ENCODE results near the gene CTTNBP2. TPM values are rescaled to one million over a fixed set of nuclear protein-coding genes. Genes with fewer than 3 reads are reported as not detected.

CTTNBP2 gene, protein sequence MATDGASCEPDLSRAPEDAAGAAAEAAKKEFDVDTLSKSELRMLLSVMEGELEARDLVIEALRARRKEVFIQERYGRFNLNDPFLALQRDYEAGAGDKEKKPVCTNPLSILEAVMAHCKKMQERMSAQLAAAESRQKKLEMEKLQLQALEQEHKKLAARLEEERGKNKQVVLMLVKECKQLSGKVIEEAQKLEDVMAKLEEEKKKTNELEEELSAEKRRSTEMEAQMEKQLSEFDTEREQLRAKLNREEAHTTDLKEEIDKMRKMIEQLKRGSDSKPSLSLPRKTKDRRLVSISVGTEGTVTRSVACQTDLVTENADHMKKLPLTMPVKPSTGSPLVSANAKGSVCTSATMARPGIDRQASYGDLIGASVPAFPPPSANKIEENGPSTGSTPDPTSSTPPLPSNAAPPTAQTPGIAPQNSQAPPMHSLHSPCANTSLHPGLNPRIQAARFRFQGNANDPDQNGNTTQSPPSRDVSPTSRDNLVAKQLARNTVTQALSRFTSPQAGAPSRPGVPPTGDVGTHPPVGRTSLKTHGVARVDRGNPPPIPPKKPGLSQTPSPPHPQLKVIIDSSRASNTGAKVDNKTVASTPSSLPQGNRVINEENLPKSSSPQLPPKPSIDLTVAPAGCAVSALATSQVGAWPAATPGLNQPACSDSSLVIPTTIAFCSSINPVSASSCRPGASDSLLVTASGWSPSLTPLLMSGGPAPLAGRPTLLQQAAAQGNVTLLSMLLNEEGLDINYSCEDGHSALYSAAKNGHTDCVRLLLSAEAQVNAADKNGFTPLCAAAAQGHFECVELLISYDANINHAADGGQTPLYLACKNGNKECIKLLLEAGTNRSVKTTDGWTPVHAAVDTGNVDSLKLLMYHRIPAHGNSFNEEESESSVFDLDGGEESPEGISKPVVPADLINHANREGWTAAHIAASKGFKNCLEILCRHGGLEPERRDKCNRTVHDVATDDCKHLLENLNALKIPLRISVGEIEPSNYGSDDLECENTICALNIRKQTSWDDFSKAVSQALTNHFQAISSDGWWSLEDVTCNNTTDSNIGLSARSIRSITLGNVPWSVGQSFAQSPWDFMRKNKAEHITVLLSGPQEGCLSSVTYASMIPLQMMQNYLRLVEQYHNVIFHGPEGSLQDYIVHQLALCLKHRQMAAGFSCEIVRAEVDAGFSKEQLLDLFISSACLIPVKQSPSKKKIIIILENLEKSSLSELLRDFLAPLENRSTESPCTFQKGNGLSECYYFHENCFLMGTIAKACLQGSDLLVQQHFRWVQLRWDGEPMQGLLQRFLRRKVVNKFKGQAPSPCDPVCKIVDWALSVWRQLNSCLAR (N-terminal part only)
- total RNA-seq: 1 to 10 TPM; 2.6 to 6.2 (median 4.3) TPM

DNA sequence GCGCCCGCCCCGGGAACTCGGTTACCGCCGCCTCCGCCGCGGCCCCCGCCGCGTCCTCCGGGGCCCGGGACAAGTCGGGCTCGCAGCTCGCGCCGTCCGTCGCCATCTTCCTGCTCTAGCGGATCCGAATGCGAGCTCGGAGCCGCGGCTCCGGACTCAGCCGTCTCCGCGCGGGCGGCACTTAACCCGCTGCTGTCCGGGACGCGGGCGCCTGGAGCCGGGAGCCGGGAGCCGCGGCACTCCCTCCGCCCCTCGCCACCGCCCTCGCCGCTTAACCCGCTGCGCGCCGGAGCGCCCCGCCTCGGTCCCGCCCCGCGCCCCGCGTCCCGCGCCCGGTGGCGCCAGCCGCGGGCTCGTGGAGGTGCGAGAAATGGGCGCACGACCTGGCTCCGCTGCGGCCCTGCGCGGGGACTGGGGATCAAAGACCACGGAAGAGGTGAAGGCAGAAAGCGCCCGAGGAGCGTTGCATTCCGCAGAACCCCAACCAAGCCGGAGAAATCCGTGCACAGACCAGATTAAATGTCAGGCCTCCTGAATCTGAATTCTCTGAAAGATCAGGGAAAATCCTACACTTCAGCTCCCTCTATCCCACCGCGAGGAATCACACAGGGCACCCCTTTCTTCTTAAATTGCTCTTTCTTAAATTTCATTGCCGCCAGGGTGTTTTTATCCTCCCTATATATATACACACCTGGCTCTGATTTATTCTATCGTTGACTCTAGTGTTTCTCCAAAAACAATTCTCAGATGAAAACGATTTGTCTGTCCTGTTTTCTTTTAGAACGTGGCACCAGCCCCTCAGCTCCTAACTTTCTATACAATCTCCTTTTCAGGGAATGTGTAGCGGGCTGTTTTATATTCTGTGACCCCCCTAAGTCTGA is at the start of gene CTTNBP2:
Gene CTTNBP2, minus strand, starts transcription at position 132 of the 881 bp plus-strand sequence. Its CDS starts 26 bp downstream, at position 106.
- peak; percentile 47 for DNase-seq
- peaks cover 0 to 19% (median 13%) of the 10 kb centered on the region in 4 donors for H3K4me1 ChIP-seq
- intact Hi-C loops (cut with DNase I; ENCODE audit: low total_unique reads): no loop called here
- in situ Hi-C loops (cut with MboI; ENCODE audit: low pct_ligation_motif_present in 1 of 4, low pct_unique_long_range_greater_than_20kb in 1 of 4, low sequenced_read_pairs in 3 of 4): no loop called here
- peak within 1 kb of the TSS; percentile 54 to 86 (median 64) for H3K4me3 ChIP-seq
- no peaks in the 10 kb centered on the region for H3K9me3 ChIP-seq
- H3K27me3 ChIP-seq: peaks cover 34% of the 10 kb centered on the region
- peak within 1 kb of the TSS; percentile 65 to 75 (median 74) for H3K27ac ChIP-seq
- TF ChIP-seq POLR2A (IDR thresholded peaks at IDR 0.05) (no peak), POLR2AphosphoS5 (IDR thresholded peaks at IDR 0.05) (no peak)
- 9 to 24% methylated on average over 4 to 84 of the region's 87 CpGs for WGBS, 2 donors (ENCODE audit: low coverage in 1 of 2)
- no peaks in the 10 kb centered on the region for H3K36me3 ChIP-seq

DNA sequence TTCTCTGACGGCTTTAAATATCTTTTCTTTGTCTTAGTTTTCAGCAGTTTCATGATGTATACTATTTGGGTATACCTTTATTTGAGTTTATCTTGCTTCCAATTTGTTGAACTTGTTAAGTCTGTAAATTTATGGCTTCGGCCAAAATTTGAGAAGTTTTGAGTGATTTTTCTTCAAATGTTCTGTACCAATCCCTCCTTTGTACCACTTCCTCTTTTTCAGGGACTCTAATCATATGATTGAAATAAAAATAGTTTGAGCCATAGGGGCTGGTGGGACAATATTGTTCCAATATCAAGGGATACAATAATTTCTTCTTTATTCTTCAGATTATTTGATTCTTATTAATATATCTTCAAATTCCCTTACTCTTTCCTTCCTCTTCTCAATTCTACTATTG is 43.1 kb upstream of the CTTNBP2 start:
- Histone ChIP-seq H3K27me3 (no peaks in the 10 kb centered on the region), H3K4me1 (no peaks in the 10 kb centered on the region), H3K9me3 (no peaks in the 10 kb centered on the region), H3K36me3 (no peaks in the 10 kb centered on the region), H3K27ac (no peak overlapping the region), H3K4me3 (no peak overlapping the region)
- no peak for DNase-seq
- 86 to 92% methylated on average over 2 of the region's 2 CpGs for WGBS, 2 donors (ENCODE audit: low coverage in 1 of 2)
- in situ Hi-C loops (cut with MboI; ENCODE audit: low pct_ligation_motif_present in 1 of 4, low pct_unique_long_range_greater_than_20kb in 1 of 4, low sequenced_read_pairs in 3 of 4) (no loop called here), intact Hi-C loops (cut with DNase I; ENCODE audit: low total_unique reads) (no loop called here)
- no peak for TF ChIP-seq POLR2A (IDR thresholded peaks at IDR 0.05)
- TF ChIP-seq EP300 (IDR thresholded peaks at IDR 0.05; ENCODE audit: low read depth): no peak
- TF ChIP-seq POLR2AphosphoS5 (IDR thresholded peaks at IDR 0.05): no peak
- TF ChIP-seq, protein P1, sequence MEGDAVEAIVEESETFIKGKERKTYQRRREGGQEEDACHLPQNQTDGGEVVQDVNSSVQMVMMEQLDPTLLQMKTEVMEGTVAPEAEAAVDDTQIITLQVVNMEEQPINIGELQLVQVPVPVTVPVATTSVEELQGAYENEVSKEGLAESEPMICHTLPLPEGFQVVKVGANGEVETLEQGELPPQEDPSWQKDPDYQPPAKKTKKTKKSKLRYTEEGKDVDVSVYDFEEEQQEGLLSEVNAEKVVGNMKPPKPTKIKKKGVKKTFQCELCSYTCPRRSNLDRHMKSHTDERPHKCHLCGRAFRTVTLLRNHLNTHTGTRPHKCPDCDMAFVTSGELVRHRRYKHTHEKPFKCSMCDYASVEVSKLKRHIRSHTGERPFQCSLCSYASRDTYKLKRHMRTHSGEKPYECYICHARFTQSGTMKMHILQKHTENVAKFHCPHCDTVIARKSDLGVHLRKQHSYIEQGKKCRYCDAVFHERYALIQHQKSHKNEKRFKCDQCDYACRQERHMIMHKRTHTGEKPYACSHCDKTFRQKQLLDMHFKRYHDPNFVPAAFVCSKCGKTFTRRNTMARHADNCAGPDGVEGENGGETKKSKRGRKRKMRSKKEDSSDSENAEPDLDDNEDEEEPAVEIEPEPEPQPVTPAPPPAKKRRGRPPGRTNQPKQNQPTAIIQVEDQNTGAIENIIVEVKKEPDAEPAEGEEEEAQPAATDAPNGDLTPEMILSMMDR (IDR thresholded peaks at IDR 0.05): no peak

DNA sequence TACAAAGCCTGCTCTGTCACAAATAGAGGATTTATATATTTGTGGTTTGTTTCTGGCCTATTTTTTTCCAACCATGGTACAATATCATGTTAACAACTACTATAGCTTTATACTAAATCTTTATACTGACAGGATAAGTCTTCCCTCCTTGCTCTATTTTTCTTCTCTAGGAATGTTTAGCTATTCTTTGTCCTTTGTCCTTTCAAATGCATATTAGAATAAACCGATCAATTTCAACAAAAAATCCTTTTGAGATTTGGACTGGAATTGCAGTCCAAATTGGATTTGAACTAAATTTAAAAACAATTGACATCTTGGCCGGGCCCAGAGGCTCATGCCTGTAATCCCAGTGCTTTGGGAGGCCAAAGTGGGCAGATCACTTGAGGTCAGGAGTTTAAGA is 39.2 kb upstream of the CTTNBP2 start:
- Histone ChIP-seq H3K27ac (no peak overlapping the region), H3K4me1 (no peaks in the 10 kb centered on the region), H3K36me3 (no peaks in the 10 kb centered on the region), H3K9me3 (no peaks in the 10 kb centered on the region), H3K27me3 (no peaks in the 10 kb centered on the region), H3K4me3 (no peak overlapping the region)
- no peak for DNase-seq
- intact Hi-C loops (cut with DNase I; ENCODE audit: low total_unique reads): no loop called here
- in situ Hi-C loops (cut with MboI; ENCODE audit: low pct_ligation_motif_present in 1 of 4, low pct_unique_long_range_greater_than_20kb in 1 of 4, low sequenced_read_pairs in 3 of 4): no loop called here
- TF ChIP-seq POLR2A (IDR thresholded peaks at IDR 0.05) (no peak), POLR2AphosphoS5 (IDR thresholded peaks at IDR 0.05) (no peak), EP300 (IDR thresholded peaks at IDR 0.05; ENCODE audit: low read depth) (no peak)
- TF ChIP-seq, protein P1 (IDR thresholded peaks at IDR 0.05): no peak
- WGBS, 2 donors (ENCODE audit: low coverage in 1 of 2): 89 to 100% methylated on average over 1 to 2 of the region's 2 CpGs

Data from transverse colon (tissue), 4 donors.